HepG2 (cell line): ENCODE measurements around the gene LRRC8E. TPM values are rescaled to one million over a fixed set of nuclear protein-coding genes. Genes with fewer than 3 reads are reported as not detected.

ENCODE experiments used
- BRF2 ChIP-seq: sonication (generic); formaldehyde crosslinking; IDR thresholded peaks from 2 replicates; pipeline ENCODE4 v1.8.1; 2022; ENCODE audit warnings: mild to moderate bottlenecking, missing genetic modification reagents
- CENPBD1 ChIP-seq: sonication (generic); formaldehyde crosslinking; IDR thresholded peaks from 2 replicates; pipeline ENCODE4 v1.8.0; 2022; ENCODE audit warnings: missing genetic modification reagents, low read depth, mild to moderate bottlenecking, borderline replicate concordance
- ESRRA ChIP-seq: sonication (generic); formaldehyde crosslinking; IDR thresholded peaks from 2 replicates; pipeline ENCODE4 v1.5.1; 2020; ENCODE audit warnings: mild to moderate bottlenecking, low read depth, missing genetic modification reagents
- HIVEP1 ChIP-seq: sonication (generic); formaldehyde crosslinking; IDR thresholded peaks from 2 replicates; pipeline ENCODE4 v1.4.0; 2020; ENCODE audit warnings: mild to moderate bottlenecking, missing genetic modification reagents
- KAT7 ChIP-seq: IDR thresholded peaks from 2 replicates; pipeline ENCODE4 v1.6.1; 2018; ENCODE audit warnings: borderline replicate concordance, missing compliant biosample characterization
- KLF12 ChIP-seq: sonication (generic); formaldehyde crosslinking; IDR thresholded peaks from 2 replicates; pipeline ENCODE4 v1.4.0; 2020; ENCODE audit warnings: missing genetic modification reagents, borderline replicate concordance
- MEIS1 ChIP-seq: sonication (generic); formaldehyde crosslinking; IDR thresholded peaks from 2 replicates; pipeline ENCODE4 v1.9.0; 2021; ENCODE audit warnings: mild to moderate bottlenecking, missing genetic modification reagents, moderate library complexity, borderline replicate concordance
- RELA ChIP-seq: sonication (generic); formaldehyde crosslinking; IDR thresholded peaks from 2 replicates; pipeline ENCODE4 v1.4.0; 2020; ENCODE audit warnings: missing genetic modification reagents
- YY1 ChIP-seq: IDR thresholded peaks from 2 replicates; pipeline ENCODE4 v1.6.1; 2011; ENCODE audit warnings: low read length, low read depth, moderate library complexity, mild to moderate bottlenecking; ENCODE audit not compliant: insufficient read depth, insufficient replicate concordance
- ZNF18 ChIP-seq: sonication (generic); formaldehyde crosslinking; IDR thresholded peaks from 2 replicates; pipeline ENCODE4 v1.8.0; 2022; ENCODE audit warnings: mild to moderate bottlenecking, missing genetic modification reagents; ENCODE audit not compliant: insufficient replicate concordance
- ZNF180 ChIP-seq: sonication (generic); formaldehyde crosslinking; IDR thresholded peaks from 2 replicates; pipeline ENCODE4 v1.4.0; 2020; ENCODE audit warnings: low read depth, missing genetic modification reagents, borderline replicate concordance
- ZNF205 ChIP-seq: IDR thresholded peaks from 2 replicates; pipeline ENCODE4 v1.6.1; 2018; ENCODE audit warnings: missing biosample characterization, missing genetic modification reagents
- ZNF407 ChIP-seq: sonication (generic); formaldehyde crosslinking; IDR thresholded peaks from one replicate; pipeline ENCODE4 v1.5.1; 2020; ENCODE audit warnings: mild to moderate bottlenecking, missing genetic modification reagents; ENCODE audit errors: not compliant biosample characterization
- ZNF510 ChIP-seq: sonication (generic); formaldehyde crosslinking; IDR thresholded peaks from 2 replicates; pipeline ENCODE4 v1.4.0; 2020; ENCODE audit warnings: low read depth, mild to moderate bottlenecking, missing genetic modification reagents
- ZNF569 ChIP-seq: sonication (generic); formaldehyde crosslinking; IDR thresholded peaks from 2 replicates; pipeline ENCODE4 v1.5.0; 2020; ENCODE audit warnings: mild to moderate bottlenecking, missing genetic modification reagents, moderate library complexity, borderline replicate concordance
- ZNF670 ChIP-seq: sonication (generic); formaldehyde crosslinking; IDR thresholded peaks from 2 replicates; pipeline ENCODE4 v1.8.0; 2022; ENCODE audit warnings: mild to moderate bottlenecking, missing genetic modification reagents, borderline replicate concordance
- ZNF773 ChIP-seq: sonication (generic); formaldehyde crosslinking; IDR thresholded peaks from 2 replicates; pipeline ENCODE4 v1.4.0; 2020; ENCODE audit warnings: missing genetic modification reagents, borderline replicate concordance
- ZNF775 ChIP-seq: sonication (generic); formaldehyde crosslinking; IDR thresholded peaks from 2 replicates; pipeline ENCODE4 v1.4.0; 2020; ENCODE audit warnings: missing genetic modification reagents, mild to moderate bottlenecking, moderate library complexity, borderline replicate concordance
- ZNF879 ChIP-seq: sonication (generic); formaldehyde crosslinking; IDR thresholded peaks from 2 replicates; pipeline ENCODE4 v1.8.1; 2023; ENCODE audit warnings: missing genetic modification reagents
- polyA plus RNA-seq, 8 experiments: library from polyadenylated mRNA; depleted of rRNA in 3 of 8; stranded (reverse) in 7 of 8; unstranded in 1 of 8; fragments of >200 nt; fragmentation: Illumina TruSeq in 4 of 8; extraction: Trizol in 4 of 8; gene quantifications; 2 replicates each; pipeline versions ENCODE4 v1.2.1 to v1.2.3, GENCODE V29; 2011 to 2016; ENCODE audit warnings: low read depth in 4 of 8, missing spikeins in 1 of 8, mixed read lengths in 1 of 8; ENCODE audit not compliant: insufficient read depth in 1 of 8
- total RNA-seq, 5 experiments: library from RNA; depleted of rRNA; stranded (reverse); fragments of >200 nt; fragmentation: Illumina TruSeq; extraction: Trizol; gene quantifications; 2 replicates each; pipeline ENCODE4 v1.2.3, GENCODE V29; 2016; ENCODE audit warnings: low read depth in 1 of 5

LRRC8E gene
- total and polyA plus RNA-seq, 2 of the 13 experiments (the other 11 are each of a cell fraction or from before 2014, with no cell fraction given): 8.0 to 10.3 TPM

- TF ChIP-seq BRF2 (CRISPR knock-in tag) (0 out of 2 replicates have a peak, but pooled peaks have one; percentile 3), HIVEP1 (CRISPR knock-in tag) (peak; percentile 9; the same call in 1 of the 2 replicates), ZNF18 (CRISPR knock-in tag) (peak; percentile 13), MEIS1 (CRISPR knock-in tag) (no peak), KLF12 (no peak), ZNF773 (CRISPR knock-in tag) (no peak), ZNF205 (CRISPR knock-in tag) (no peak; the same call in 1 of the 2 replicates), ZNF407 (CRISPR knock-in tag) (peak; percentile 4), YY1 (no peak), ZNF569 (CRISPR knock-in tag) (no peak), RELA (CRISPR knock-in tag) (no peak), ZNF775 (CRISPR knock-in tag) (0 out of 2 replicates have a peak, but pooled peaks have one; percentile 3), ZNF180 (CRISPR knock-in tag) (no peak), ZNF670 (CRISPR knock-in tag) (no peak), ESRRA (CRISPR knock-in tag) (0 out of 2 replicates have a peak, but pooled peaks have one; percentile 4), KAT7 (CRISPR knock-in tag) (no peak), ZNF510 (CRISPR knock-in tag) (0 out of 2 replicates have a peak, but pooled peaks have one; percentile 4), ZNF879 (CRISPR knock-in tag) (peak; percentile 5), CENPBD1 (no peak)
Measured at GRCh38 chr19:7853770-7854128, 34.6 kb upstream of the LRRC8E start (continued).
